Activated CD8-positive, alpha-beta memory T cell treated with anti-CD3 and anti-CD28 coated beads, Interleukin-2, amount 10 ng/mL, durations not matched to agents 7 days and 5 days (primary cell): ENCODE results near the gene FBXL17. TPM values are rescaled to one million over a fixed set of nuclear protein-coding genes. Genes with fewer than 3 reads are reported as not detected.

Experiments
- ATAC-seq: fragments of 150-1000 bp; cut with Tn5 transposase; one replicate; pipeline ENCODE4 v1.10.0; 2021; ENCODE audit warnings: moderate library complexity
- CTCF ChIA-PET: fragments of 350-600 bp; sonication (Branson Sonifier 250); formaldehyde crosslinking; loops from one replicate; lab custom pipeline; 2021; ENCODE audit warnings: antibody characterized with exemption; lab: Charles Lee
- DNase-seq: peaks from one replicate; pipeline ENCODE4 v3.0.0-alpha.2; 2020
- H3K27ac Mint-ChIP-seq: one replicate; pipeline ENCODE4 v1.8.0; 2021; ENCODE audit warnings: mild to moderate bottlenecking, mixed read lengths
- H3K27me3 Mint-ChIP-seq: one replicate; pipeline ENCODE4 v1.8.0; 2021; ENCODE audit warnings: mixed read lengths
- H3K36me3 Mint-ChIP-seq: one replicate; pipeline ENCODE4 v1.8.0; 2021; ENCODE audit warnings: mild to moderate bottlenecking, mixed read lengths
- H3K4me1 Mint-ChIP-seq: one replicate; pipeline ENCODE4 v1.8.0; 2021; ENCODE audit warnings: mixed read lengths
- H3K4me3 Mint-ChIP-seq: one replicate; pipeline ENCODE4 v1.8.0; 2021; ENCODE audit warnings: mild to moderate bottlenecking, moderate library complexity, mixed read lengths
- H3K9me3 Mint-ChIP-seq: one replicate; pipeline ENCODE4 v1.8.0; 2022; ENCODE audit warnings: low read depth, mixed read lengths
- total RNA-seq, 2 experiments: library from RNA; stranded (reverse); gene quantifications; one replicate each; pipeline ENCODE4 v1.2.3, GENCODE V29; 2021

Gene FBXL17
- total RNA-seq, 2 experiments from 2014 or later = 6.6 to 10.9 TPM

- Mint-ChIP-seq H3K4me1 (peaks cover 13% of the 10 kb centered on the region), H3K27me3 (no peaks in the 10 kb centered on the region)
- CTCF ChIA-PET = no interaction called here
These were observed 238.3 kb downstream of the FBXL17 start for GRCh38 chr5:108143581-108143980.

GRCh38 chr5:108141676-108142075 is 240.2 kb downstream of the FBXL17 start:
- DNase-seq (no peak), ATAC-seq (peak; percentile 47)
- Mint-ChIP-seq H3K4me3 (no peak overlapping the region), H3K27ac (no peak overlapping the region), H3K4me1 (peaks cover 13% of the 10 kb centered on the region), H3K27me3 (no peaks in the 10 kb centered on the region), H3K9me3 (no peaks in the 10 kb centered on the region), H3K36me3 (peaks cover 4% of the 10 kb centered on the region)
- CTCF ChIA-PET = no interaction called here

More at GRCh38 chr5:108143581-108143980, 238.3 kb downstream of the FBXL17 start:
- ATAC-seq (no peak), DNase-seq (no peak)
- no peak overlapping the region for H3K27ac Mint-ChIP-seq
- no peak overlapping the region for H3K4me3 Mint-ChIP-seq
- peaks cover 4% of the 10 kb centered on the region for H3K36me3 Mint-ChIP-seq
- no peaks in the 10 kb centered on the region for H3K9me3 Mint-ChIP-seq

GRCh38 chr5:108136493-108136892 is 245.4 kb downstream of the FBXL17 start:
- ATAC-seq (no peak), DNase-seq (no peak)
- H3K4me1 Mint-ChIP-seq = no peaks in the 10 kb centered on the region
- CTCF ChIA-PET = no interaction called here
- no peak overlapping the region for H3K27ac Mint-ChIP-seq
- no peaks in the 10 kb centered on the region for H3K27me3 Mint-ChIP-seq
- no peaks in the 10 kb centered on the region for H3K36me3 Mint-ChIP-seq
- no peak overlapping the region for H3K4me3 Mint-ChIP-seq
- H3K9me3 Mint-ChIP-seq = no peaks in the 10 kb centered on the region

- H3K9me3 Mint-ChIP-seq = no peaks in the 10 kb centered on the region
- H3K4me3 Mint-ChIP-seq = no peak overlapping the region
- H3K27ac Mint-ChIP-seq = no peak overlapping the region
- no peaks in the 10 kb centered on the region for H3K27me3 Mint-ChIP-seq
- ATAC-seq = no peak
- H3K36me3 Mint-ChIP-seq = no peaks in the 10 kb centered on the region
- CTCF ChIA-PET = no interaction called here
- DNase-seq = no peak
- H3K4me1 Mint-ChIP-seq = peaks cover 2% of the 10 kb centered on the region
These were observed 252.8 kb downstream of the FBXL17 start for GRCh38 chr5:108129129-108129528.

- ATAC-seq (no peak), DNase-seq (no peak)
- H3K4me1 Mint-ChIP-seq = peaks cover 2% of the 10 kb centered on the region
- H3K36me3 Mint-ChIP-seq = no peaks in the 10 kb centered on the region
- H3K9me3 Mint-ChIP-seq = no peaks in the 10 kb centered on the region
- H3K4me3 Mint-ChIP-seq = no peak overlapping the region
- H3K27ac Mint-ChIP-seq = no peak overlapping the region
- CTCF ChIA-PET = no interaction called here
- H3K27me3 Mint-ChIP-seq = no peaks in the 10 kb centered on the region
These were observed 256.0 kb downstream of the FBXL17 start for GRCh38 chr5:108125771-108126511.

GRCh38 chr5:108124596-108124995 is 257.3 kb downstream of the FBXL17 start:
- ATAC-seq (no peak), DNase-seq (no peak)
- Mint-ChIP-seq H3K27ac (no peak overlapping the region), H3K4me1 (peaks cover 2% of the 10 kb centered on the region), H3K9me3 (no peaks in the 10 kb centered on the region), H3K36me3 (no peaks in the 10 kb centered on the region), H3K27me3 (no peaks in the 10 kb centered on the region), H3K4me3 (no peak overlapping the region)
- CTCF ChIA-PET = no interaction called here

GRCh38 chr5:108122702-108123101 is 259.2 kb downstream of the FBXL17 start:
- H3K9me3 Mint-ChIP-seq = no peaks in the 10 kb centered on the region
- CTCF ChIA-PET = no interaction called here
- H3K36me3 Mint-ChIP-seq = no peaks in the 10 kb centered on the region

GRCh38 chr5:108118813-108119514 is 262.9 kb downstream of the FBXL17 start:
- DNase-seq = no peak
- CTCF ChIA-PET = no interaction called here
- no peak for ATAC-seq
- Mint-ChIP-seq H3K9me3 (no peaks in the 10 kb centered on the region), H3K36me3 (no peaks in the 10 kb centered on the region), H3K27ac (no peak overlapping the region), H3K4me1 (no peaks in the 10 kb centered on the region), H3K4me3 (no peak overlapping the region), H3K27me3 (no peaks in the 10 kb centered on the region)

More at GRCh38 chr5:108122702-108123101, 259.2 kb downstream of the FBXL17 start:
- Mint-ChIP-seq H3K4me3 (no peak overlapping the region), H3K27me3 (no peaks in the 10 kb centered on the region), H3K4me1 (peaks cover 2% of the 10 kb centered on the region), H3K27ac (no peak overlapping the region)
- ATAC-seq (no peak), DNase-seq (no peak)

- Mint-ChIP-seq H3K4me1 (no peaks in the 10 kb centered on the region), H3K27me3 (no peaks in the 10 kb centered on the region), H3K9me3 (peaks cover 4% of the 10 kb centered on the region), H3K27ac (no peak overlapping the region), H3K4me3 (no peak overlapping the region), H3K36me3 (no peaks in the 10 kb centered on the region)
- DNase-seq = no peak
- CTCF ChIA-PET = interaction anchor here (0.8 kb wide), 1 partner anchor 14 kb away, joined by 3 read pairs; no protein-coding TSS in a partner anchor
- no peak for ATAC-seq
These were observed 266.2 kb downstream of the FBXL17 start for GRCh38 chr5:108115673-108116072.

- Mint-ChIP-seq H3K9me3 (peaks cover 4% of the 10 kb centered on the region), H3K4me3 (no peak overlapping the region), H3K36me3 (no peaks in the 10 kb centered on the region), H3K4me1 (no peaks in the 10 kb centered on the region), H3K27ac (no peak overlapping the region), H3K27me3 (no peaks in the 10 kb centered on the region)
- CTCF ChIA-PET = no interaction called here
- ATAC-seq = no peak
- DNase-seq = no peak
These were observed 267.9 kb downstream of the FBXL17 start for GRCh38 chr5:108113950-108114349.

GRCh38 chr5:108111736-108112135 is 270.2 kb downstream of the FBXL17 start:
- Mint-ChIP-seq H3K4me3 (no peak overlapping the region), H3K36me3 (peaks cover 2% of the 10 kb centered on the region), H3K4me1 (no peaks in the 10 kb centered on the region), H3K9me3 (peaks cover 4% of the 10 kb centered on the region), H3K27me3 (no peaks in the 10 kb centered on the region), H3K27ac (no peak overlapping the region)
- CTCF ChIA-PET = no interaction called here
- DNase-seq (no peak), ATAC-seq (no peak)

GRCh38 chr5:108109059-108109458 is 272.8 kb downstream of the FBXL17 start:
- Mint-ChIP-seq H3K27me3 (no peaks in the 10 kb centered on the region), H3K4me1 (no peaks in the 10 kb centered on the region), H3K9me3 (peaks cover 4% of the 10 kb centered on the region), H3K36me3 (peaks cover 2% of the 10 kb centered on the region), H3K4me3 (no peak overlapping the region), H3K27ac (no peak overlapping the region)
- ATAC-seq = no peak
- CTCF ChIA-PET = no interaction called here
- DNase-seq = no peak

- no peaks in the 10 kb centered on the region for H3K9me3 Mint-ChIP-seq
- no peaks in the 10 kb centered on the region for H3K4me1 Mint-ChIP-seq
- CTCF ChIA-PET = no interaction called here
- ATAC-seq (no peak), DNase-seq (no peak)
- peaks cover 2% of the 10 kb centered on the region for H3K36me3 Mint-ChIP-seq
- no peak overlapping the region for H3K4me3 Mint-ChIP-seq
- H3K27ac Mint-ChIP-seq = no peak overlapping the region
- no peaks in the 10 kb centered on the region for H3K27me3 Mint-ChIP-seq
These were observed 277.4 kb downstream of the FBXL17 start for GRCh38 chr5:108104448-108104847.

GRCh38 chr5:108102463-108102862 is 279.4 kb downstream of the FBXL17 start:
- no peak overlapping the region for H3K27ac Mint-ChIP-seq
- DNase-seq (no peak), ATAC-seq (no peak)
- H3K9me3 Mint-ChIP-seq = no peaks in the 10 kb centered on the region
- H3K4me3 Mint-ChIP-seq = no peak overlapping the region
- no peaks in the 10 kb centered on the region for H3K4me1 Mint-ChIP-seq
- CTCF ChIA-PET = no interaction called here
- H3K36me3 Mint-ChIP-seq = no peaks in the 10 kb centered on the region
- H3K27me3 Mint-ChIP-seq = no peaks in the 10 kb centered on the region
